Measurements from ENCODE around the gene ARL3.

- TF ChIP-seq FOXP4 (CRISPR knock-in tag; IDR thresholded peaks at IDR 0.05) (no peak), CTCF (IDR thresholded peaks at IDR 0.05) (no peak), FOXK1 (CRISPR knock-in tag; IDR thresholded peaks at IDR 0.05) (no peak), ZNF532 (CRISPR knock-in tag; IDR thresholded peaks at IDR 0.05; ENCODE audit: borderline replicate concordance) (no peak), PREB (CRISPR knock-in tag; IDR thresholded peaks at IDR 0.05; ENCODE audit: borderline replicate concordance) (no peak)
Measured at GRCh38 chr10:102759497-102760210, 45.5 kb upstream of the ARL3 start.

All from WTC11 (cell line).